IPS DF 19.7 (cell line): ENCODE results near the gene NAP1L4.
"Not testable (repeated sequence)": the region's sequence is repeated elsewhere in the genome, so short reads cannot be mapped to it uniquely, and the experiment has no call there.

Source experiments
- DNase-seq: peaks from one replicate; pipeline ENCODE4 v3.0.0-alpha.2; 2013; ENCODE audit warnings: low read depth, low spot score

The NAP1L4 gene

GRCh38 chr11:2958251-2958650 is 33.9 kb downstream of the NAP1L4 start:
- no peak for DNase-seq

GRCh38 chr11:2955906-2956476 is 36.1 kb downstream of the NAP1L4 start:
- no peak for DNase-seq

GRCh38 chr11:2954263-2954662 is 37.9 kb downstream of the NAP1L4 start:
- DNase-seq, result no peak

GRCh38 chr11:2952290-2952689 is 39.8 kb downstream of the NAP1L4 start:
- no peak for DNase-seq

- DNase-seq, result no peak
Measured at GRCh38 chr11:2951231-2952110, 40.7 kb downstream of the NAP1L4 start.

GRCh38 chr11:2950825-2951224 is 41.3 kb downstream of the NAP1L4 start:
- DNase-seq, result no peak

DNA sequence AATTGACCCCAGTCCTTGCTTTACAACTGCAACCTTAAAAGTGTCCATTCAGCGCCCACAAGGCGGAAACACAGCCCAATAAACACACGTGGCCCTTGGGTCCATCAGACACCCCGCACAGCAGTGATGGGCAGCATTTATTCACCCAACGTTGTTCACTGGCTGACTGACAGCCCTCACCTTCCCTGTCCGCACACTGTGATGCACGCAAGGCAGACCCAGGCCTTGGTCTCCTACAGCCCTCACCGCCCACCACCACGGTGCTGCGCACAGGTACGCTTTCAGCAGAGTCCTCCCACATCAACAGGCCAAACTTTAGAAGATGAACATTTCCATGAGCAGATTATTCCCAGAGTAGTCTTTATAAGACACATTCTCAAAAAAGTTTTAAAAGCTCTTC is 42.2 kb downstream of the NAP1L4 start:
- no peak for DNase-seq

DNA sequence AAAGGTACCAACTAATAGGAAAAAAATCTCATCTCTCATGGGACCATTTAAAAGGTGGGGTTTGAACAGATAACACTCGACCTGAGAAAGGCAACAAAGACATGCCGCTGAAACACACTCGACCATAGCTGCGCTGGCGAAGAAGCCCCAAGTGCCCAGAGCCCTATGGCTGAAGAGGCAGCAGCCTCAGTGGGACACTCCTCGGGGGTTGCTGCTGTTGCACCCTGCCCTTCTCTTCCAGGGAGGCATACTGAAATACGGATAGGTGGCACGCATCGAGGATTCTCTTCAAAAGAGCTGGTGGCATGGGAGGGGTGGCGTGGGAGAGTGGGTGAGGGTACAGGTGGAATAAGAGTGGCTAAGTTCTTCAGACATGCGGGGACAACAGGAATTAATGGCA is 44.4 kb downstream of the NAP1L4 start:
- no peak for DNase-seq

- no peak for DNase-seq
Measured at GRCh38 chr11:2945757-2946287, 46.3 kb downstream of the NAP1L4 start.

DNA sequence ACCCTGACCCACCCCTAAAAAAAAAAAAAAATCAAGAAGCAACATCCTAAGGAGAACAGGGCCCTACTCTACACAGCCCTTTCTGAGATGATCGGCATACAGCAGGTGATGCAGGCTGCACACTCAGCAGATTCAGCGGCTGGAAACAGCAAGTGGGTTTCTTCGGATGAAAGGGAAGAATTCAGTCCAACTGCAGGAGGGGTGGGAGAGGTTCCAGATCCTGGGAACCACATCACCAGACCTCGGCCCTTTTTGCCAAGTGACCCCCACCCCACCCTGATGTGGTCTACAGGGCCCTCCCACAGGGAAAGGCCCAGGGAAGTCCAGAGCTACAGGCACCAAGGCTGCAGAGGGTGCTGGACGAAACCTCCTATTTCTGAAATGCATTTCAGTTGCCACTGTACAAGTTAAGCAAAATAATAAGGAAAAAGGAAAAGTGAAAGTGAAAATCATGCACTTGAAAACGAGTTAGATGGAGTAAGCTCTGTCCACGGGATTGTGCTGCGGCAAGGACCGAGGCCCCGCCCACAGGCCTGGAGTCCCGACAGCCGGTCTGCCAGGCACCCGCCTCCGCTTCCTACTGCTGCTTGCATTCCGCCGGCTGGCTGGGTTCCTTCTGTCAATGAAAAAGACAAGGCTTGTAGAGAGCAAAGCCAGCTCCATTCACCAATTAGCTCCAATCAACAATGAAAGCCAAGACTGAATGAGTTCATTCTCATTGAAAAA is 46.9 kb downstream of the NAP1L4 start:
- no peak for DNase-seq

GRCh38 chr11:2944530-2944929 is 47.6 kb downstream of the NAP1L4 start:
- DNase-seq, result no peak

GRCh38 chr11:2943711-2944118 is 48.4 kb downstream of the NAP1L4 start:
- no peak for DNase-seq

DNA sequence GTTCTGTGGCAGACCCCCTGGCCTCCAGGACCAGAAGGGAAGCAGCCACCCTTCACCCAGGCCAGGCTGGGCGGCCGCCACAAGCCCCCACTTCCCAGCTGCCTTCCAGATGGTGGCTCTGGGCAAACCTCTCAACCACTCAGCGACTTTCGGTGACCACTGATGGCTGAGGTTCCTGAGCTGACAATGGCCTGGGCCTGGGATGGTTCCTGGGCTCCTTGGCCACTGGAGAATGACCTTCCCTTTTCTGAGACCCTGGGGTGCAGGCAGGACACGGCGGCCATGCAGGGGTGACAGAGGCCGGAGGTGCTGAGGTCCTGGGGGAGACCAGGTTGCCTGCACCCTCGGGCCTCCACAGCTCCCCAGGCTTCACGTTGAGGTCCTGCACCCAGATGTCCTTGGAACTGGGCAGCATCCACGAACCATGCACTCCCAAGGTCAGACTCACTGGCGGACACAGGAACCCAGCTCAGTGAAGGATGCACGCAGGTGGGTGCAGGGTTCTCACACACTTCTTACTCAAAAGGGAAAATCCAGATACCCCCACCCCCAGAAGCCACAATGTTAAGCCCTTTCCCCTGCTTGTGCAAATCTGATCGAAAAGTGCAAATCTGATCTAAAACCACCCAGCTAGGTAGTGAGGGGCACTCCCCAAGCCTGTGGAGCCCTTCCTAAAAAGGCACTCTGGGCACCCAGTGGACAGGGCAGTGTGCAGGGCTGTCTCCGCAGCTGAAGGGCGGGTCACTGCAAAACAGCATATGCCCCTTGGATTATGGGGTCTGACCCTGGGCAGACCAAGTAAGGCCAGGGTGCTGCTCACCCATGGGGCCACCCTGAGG is 49.0 kb downstream of the NAP1L4 start:
- no peak for DNase-seq

- no peak for DNase-seq
Measured at GRCh38 chr11:2942447-2942846, 49.7 kb downstream of the NAP1L4 start.

DNA sequence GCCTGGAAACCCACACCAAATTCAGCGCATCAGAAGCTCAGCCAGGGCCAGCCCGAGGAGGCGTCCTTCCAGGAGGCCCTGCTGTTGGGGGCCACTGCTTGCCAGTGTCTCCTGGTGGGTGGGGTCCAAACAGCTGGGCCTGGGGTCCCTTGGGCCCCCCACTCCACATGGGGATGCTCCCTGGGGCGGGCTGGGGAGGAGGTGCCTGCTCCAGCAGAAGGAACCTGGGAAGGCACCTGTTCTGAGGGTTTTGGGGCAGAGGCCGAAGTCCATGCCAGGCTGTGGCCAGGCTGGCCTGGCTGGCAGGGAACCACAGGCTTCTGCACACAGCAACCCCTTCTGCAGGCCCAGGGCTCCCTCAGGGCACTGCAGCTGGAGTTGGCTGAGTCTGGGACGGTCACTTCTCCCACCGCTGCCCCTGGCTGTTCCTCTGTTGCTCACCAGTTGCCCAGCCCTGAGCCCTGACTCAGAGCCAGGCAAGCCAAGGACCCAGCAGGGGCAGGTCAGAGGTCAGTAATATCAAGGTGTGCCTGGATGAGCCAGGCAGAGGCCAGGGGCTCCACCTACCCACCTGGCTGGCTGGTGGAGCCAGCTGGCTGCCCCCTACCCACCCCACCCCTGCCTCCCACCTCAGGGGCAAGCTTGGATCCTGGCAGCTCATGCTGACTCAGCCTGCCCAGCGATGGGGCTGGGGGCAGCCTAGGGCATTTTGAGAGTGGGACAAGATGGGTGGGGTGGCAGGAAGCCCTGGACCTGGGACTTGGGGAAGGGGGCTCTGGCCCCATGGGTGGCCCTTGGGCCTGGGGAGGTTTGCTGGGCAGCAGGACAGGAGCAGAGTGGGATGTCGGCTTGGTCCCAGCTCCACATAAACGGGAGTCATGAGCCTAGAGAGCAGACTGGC is 51.0 kb downstream of the NAP1L4 start:
- DNase-seq, result no peak

GRCh38 chr11:2940147-2940920 is 51.8 kb downstream of the NAP1L4 start:
- no peak for DNase-seq

DNA sequence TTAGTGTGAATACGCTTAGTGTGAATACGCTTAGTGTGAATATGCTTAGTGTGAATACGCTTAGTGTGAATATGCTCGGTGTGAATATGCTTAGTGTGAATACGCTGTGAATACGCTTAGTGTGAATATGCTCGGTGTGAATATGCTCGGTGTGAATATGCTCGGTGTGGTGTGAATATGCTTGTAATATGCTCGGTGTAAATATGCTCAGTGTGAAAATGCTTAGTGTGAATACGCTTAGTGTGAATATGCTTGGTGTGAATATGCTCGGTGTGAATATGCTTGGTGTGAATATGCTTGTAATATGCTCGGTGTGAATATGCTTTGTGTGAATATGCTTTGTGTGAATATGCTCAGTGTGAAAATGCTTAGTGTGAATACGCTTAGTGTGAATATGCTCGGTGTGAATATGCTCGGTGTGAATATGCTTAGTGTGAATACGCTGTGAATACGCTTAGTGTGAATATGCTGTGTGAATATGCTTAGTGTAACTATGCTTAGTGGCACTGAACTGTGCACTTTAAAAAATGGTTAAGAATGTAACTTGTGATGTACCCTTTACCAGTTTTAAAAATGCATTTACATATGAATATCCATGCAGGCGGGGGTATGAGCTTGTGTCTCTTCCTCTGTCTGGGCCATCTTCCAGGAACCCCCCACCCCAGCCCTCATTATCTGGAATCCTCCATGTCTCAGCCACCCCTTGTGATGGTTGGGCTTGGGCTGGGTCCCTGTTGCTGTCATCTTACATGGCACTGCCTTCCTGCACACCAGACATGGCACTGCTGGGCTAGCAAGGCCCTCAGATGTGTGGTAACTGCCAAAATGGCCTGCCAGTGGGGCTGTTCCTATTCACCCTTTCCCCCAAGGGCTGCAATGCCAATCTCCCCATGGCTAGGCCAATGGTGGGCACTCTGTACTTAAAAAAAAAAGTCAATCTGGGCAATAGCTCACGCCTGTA is 53.4 kb downstream of the NAP1L4 start:
- not testable (repeated sequence) for DNase-seq
